ENCODE measurements around the gene FERMT1.

The FERMT1 gene, protein sequence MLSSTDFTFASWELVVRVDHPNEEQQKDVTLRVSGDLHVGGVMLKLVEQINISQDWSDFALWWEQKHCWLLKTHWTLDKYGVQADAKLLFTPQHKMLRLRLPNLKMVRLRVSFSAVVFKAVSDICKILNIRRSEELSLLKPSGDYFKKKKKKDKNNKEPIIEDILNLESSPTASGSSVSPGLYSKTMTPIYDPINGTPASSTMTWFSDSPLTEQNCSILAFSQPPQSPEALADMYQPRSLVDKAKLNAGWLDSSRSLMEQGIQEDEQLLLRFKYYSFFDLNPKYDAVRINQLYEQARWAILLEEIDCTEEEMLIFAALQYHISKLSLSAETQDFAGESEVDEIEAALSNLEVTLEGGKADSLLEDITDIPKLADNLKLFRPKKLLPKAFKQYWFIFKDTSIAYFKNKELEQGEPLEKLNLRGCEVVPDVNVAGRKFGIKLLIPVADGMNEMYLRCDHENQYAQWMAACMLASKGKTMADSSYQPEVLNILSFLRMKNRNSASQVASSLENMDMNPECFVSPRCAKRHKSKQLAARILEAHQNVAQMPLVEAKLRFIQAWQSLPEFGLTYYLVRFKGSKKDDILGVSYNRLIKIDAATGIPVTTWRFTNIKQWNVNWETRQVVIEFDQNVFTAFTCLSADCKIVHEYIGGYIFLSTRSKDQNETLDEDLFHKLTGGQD

DNA sequence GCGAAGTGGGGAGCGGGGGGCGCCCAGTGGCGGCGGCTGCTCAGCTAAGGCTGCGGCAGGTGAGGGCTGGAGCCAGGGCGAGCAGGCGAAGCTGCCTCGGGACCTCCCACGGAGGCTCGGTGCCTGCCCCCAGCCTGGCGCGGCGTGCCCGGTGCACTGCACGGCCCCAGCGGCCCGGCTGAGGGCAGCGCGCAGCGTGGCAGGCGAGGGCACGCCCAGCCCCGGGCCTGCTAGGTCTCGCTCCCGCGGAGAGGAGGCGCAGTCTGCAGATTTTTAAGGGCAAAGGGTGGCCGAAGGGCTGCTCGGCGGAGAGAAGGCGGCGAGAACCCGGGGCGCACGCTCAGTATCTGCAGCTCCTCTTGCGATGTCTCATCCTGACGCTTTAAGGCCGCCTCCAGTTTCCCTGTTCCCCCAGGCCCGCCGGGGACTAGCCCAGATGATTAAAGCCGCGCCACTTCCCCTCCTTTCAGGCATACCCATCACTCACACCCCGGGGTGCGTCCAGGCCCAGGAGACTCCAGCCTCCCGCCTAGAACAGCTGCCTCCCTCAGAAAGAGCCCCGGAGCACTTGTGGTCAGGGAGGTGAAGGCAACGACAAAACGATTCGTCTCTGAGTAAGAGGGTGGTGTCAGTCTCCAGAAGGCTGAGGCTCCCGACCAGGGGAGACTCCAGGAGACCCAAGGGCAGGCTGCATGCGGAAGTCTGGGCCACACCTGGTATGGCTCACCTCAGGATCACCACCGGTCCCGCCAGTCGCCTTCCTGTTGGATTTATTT is at the start of gene FERMT1:
Gene FERMT1, minus strand, starts transcription at position 158 of the 776 bp plus-strand sequence. CDS start 3,476 bp downstream, outside the sequence.
- Mint-ChIP-seq H3K27ac (no peak within 1 kb of the TSS), H3K4me3 (peak within 1 kb of the TSS; percentile 47), H3K9me3 (no peaks in the 10 kb centered on the region), H3K4me1 (peaks cover 11% of the 10 kb centered on the region), H3K36me3 (no peaks in the 10 kb centered on the region)
- DNase-seq (ENCODE audit: low spot score in 2 of 2) (no peak), ATAC-seq (peak; percentile 82)

DNA sequence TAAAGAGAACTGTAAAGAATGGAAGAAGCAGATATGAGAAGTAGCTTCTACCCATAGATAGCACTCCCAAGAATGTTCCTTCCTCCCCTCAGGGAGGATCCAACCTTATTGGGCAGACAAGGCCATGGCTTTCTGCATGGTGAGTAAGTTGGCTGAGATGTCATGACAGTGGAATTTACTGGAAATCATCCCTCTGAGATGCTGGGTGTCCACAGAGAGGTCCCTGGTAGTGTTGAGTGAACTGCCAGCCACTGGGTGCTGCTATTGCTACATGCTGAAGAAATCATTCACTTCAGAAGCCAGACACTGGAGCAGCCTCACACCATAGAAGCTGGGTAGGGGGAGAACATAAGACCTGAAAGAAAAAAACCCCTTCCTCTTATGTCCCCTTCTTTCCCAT is 46.4 kb upstream of the FERMT1 start:
- peaks cover 5% of the 10 kb centered on the region for H3K9me3 Mint-ChIP-seq
- no peaks in the 10 kb centered on the region for H3K36me3 Mint-ChIP-seq
- no peak overlapping the region for H3K4me3 Mint-ChIP-seq
- no peak for DNase-seq (ENCODE audit: low spot score in 2 of 2)
- no peak overlapping the region for H3K27ac Mint-ChIP-seq
- ATAC-seq: no peak
- H3K4me1 Mint-ChIP-seq: no peaks in the 10 kb centered on the region

DNA sequence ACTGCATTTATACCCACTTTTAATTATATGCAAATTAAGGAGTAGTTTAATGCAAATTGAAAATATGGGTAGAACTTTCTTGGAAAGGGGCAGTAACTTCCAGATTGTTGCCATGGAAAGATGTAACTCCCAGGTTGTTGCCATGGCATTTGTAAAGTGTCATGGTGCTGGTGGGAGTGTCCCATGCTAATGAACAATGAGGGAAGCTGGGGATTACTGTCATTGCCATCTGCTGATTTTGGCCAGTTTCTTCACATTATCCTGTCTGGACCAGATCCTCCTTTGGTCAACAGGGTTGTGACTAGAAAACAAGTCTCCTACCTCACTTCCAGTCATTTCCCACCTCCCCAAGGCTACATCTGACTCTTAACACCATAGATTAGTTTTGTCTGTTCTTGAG is 45.4 kb upstream of the FERMT1 start:
- H3K27ac Mint-ChIP-seq: no peak overlapping the region
- ATAC-seq: no peak
- H3K36me3 Mint-ChIP-seq: no peaks in the 10 kb centered on the region

DNA sequence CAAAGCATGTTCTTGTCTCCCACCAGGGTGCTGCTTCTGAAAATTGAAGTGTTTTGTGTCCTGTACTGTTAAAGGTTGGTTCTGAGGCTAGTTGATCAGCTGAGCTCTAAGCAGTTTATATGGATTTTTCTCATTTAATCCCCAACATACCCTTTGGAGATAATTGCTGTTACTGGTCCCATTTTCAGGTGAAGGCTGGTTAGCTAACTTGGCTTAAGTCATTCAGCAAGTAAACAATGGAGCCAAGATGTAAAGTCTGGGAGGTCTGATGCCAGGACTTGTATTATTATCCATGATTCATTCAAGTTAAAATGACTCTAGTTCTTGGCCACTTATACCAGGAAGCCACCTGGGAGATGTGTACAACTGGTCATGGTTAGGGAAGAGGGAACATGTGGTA is 42.5 kb upstream of the FERMT1 start:
- H3K9me3 Mint-ChIP-seq: peaks cover 3% of the 10 kb centered on the region
- H3K4me1 Mint-ChIP-seq: no peaks in the 10 kb centered on the region
- H3K36me3 Mint-ChIP-seq: no peaks in the 10 kb centered on the region
- no peak overlapping the region for H3K27ac Mint-ChIP-seq
- H3K4me3 Mint-ChIP-seq: no peak overlapping the region
- ATAC-seq: no peak
- no peak for DNase-seq (ENCODE audit: low spot score in 2 of 2)

More for the DNA sequence above, 45.4 kb upstream of the FERMT1 start:
- peaks cover 5% of the 10 kb centered on the region for H3K9me3 Mint-ChIP-seq
- no peaks in the 10 kb centered on the region for H3K4me1 Mint-ChIP-seq
- DNase-seq (ENCODE audit: low spot score in 2 of 2): no peak
- no peak overlapping the region for H3K4me3 Mint-ChIP-seq

DNA sequence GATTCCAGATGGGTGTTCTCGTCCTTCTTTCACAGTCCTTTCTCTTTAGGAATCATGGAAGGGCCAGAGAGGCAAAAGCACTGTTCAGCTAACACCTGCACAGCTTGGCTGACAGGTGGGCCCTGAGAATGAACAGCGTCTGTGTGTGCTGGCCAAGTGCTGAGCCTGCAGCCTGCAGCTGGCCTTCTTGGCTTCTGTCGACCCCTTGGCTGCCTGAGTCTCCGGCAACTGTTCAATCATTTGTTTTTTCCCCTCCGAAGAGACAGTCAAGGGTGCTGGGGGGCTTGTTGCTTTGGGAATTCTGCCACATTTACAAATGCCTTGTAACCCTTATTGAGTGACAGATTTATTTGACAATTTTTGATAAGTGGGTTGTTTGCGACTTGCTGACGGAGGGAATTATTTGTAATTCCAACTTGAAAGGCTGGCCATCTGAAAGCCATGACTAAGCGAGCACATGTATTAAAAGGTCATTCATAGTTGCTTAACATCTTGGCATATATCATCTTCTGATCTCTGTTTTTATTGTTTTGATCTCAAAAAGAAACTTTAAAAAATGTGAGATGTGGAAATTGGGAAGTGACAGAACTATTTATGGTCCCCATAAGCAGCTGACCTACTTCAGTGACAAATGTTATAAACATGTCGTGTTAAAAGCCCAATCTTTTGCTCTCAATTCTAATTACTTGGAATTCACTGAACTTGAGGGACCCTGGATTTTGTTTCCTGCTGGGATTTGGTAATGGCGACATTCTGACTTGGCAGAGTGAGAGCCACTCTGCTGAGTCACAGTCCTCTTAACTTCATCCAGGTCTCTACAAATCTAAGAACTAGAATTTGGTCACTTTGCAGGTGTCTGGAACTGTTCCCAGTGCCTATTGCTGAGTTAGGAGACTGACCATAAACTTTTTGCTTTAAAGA is 41.9 kb upstream of the FERMT1 start:
- Mint-ChIP-seq H3K36me3 (no peaks in the 10 kb centered on the region), H3K9me3 (peaks cover 3% of the 10 kb centered on the region), H3K4me3 (no peak overlapping the region), H3K27ac (no peak overlapping the region), H3K4me1 (no peaks in the 10 kb centered on the region)
- ATAC-seq: no peak
- no peak for DNase-seq (ENCODE audit: low spot score in 2 of 2)

DNA sequence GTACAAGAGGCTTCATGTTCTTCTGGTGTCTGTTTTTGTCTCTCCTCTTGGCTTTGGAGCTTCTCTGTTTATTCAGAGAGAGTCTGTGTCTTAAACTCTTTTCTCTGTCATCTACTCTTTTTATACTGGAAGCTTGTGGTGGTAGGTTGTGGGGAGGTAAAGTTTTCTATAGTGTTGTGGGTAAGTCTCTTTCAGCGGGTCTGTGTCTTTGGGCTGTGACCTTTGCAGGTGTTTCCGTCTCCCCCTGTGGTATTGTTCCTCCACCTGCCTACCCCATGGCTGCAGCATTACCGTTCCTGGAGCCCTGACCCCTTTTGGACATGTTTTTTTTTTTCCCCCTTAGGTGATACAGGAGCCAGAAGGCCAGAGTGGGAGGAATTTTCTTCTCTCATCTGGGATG is 37.9 kb upstream of the FERMT1 start:
- no peak overlapping the region for H3K4me3 Mint-ChIP-seq
- ATAC-seq (no peak), DNase-seq (ENCODE audit: low spot score in 2 of 2) (no peak)
- no peaks in the 10 kb centered on the region for H3K36me3 Mint-ChIP-seq
- peaks cover 6% of the 10 kb centered on the region for H3K9me3 Mint-ChIP-seq
- no peak overlapping the region for H3K27ac Mint-ChIP-seq
- H3K4me1 Mint-ChIP-seq: no peaks in the 10 kb centered on the region

DNA sequence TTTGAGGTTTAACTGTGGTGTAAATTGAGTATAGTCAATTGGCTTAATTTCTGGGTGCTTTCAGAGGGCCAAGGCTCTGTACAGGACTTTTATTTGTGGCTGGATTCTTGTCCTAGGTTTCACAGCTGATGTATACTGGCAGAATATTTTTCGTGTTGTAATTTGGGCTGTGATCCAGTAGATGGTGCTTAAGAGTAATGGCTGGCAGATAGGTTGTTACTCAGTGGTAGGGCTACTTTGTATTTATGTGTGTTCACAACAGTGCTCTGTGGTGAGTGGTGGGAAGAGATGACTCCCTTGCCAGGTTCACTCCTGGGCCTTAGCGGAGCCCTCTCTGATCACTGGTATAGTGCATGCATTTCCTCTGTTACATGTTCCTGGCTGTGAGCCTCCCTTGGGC is 34.5 kb upstream of the FERMT1 start:
- H3K36me3 Mint-ChIP-seq: no peaks in the 10 kb centered on the region
- no peak for DNase-seq (ENCODE audit: low spot score in 2 of 2)
- no peaks in the 10 kb centered on the region for H3K4me1 Mint-ChIP-seq
- no peak overlapping the region for H3K27ac Mint-ChIP-seq
- ATAC-seq: no peak
- H3K9me3 Mint-ChIP-seq: peaks cover 6% of the 10 kb centered on the region
- H3K4me3 Mint-ChIP-seq: no peak overlapping the region

DNA sequence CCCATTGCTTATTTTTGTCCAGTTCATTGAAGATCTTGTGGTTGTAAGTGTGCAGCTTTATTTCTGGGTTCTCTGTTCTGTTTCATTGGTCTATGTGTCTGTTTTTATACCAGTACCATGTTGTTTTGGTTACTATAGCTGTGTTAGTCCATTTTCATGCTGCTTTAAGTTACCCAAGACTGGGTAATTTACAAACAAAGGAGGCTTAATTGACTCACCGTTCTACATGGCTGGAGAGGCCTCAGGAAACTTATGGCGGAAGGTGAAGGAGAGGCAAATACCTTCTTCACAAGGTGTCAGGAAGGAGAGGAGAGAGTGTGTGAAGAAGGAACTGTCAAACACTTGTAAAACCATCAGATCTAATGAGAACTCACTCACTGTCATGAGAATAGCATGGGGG is 29.9 kb upstream of the FERMT1 start:
- ATAC-seq (no peak), DNase-seq (ENCODE audit: low spot score in 2 of 2) (no peak)
- no peaks in the 10 kb centered on the region for H3K4me1 Mint-ChIP-seq
- peaks cover 6% of the 10 kb centered on the region for H3K9me3 Mint-ChIP-seq
- no peak overlapping the region for H3K4me3 Mint-ChIP-seq
- no peaks in the 10 kb centered on the region for H3K36me3 Mint-ChIP-seq
- H3K27ac Mint-ChIP-seq: no peak overlapping the region

DNA sequence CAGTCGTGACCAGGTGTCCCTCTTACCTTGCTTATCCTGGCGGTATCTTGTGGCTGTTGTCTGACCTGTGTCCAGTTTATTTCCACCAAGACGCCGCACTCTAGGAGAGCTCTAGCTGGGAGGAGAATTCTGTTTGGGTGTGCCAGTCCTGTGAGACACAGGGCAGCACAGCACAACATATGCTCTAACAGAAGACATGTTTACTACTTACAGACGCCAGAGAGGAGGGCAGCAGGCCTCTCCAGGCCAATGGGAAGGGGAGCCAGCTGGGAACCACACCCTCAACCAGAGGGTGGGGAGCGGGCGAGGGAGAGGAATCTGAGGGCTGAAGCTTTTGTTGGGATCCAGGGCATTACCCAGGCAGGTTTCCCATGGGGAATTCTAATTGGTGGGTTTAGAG is 25.2 kb upstream of the FERMT1 start:
- H3K27ac Mint-ChIP-seq: no peak overlapping the region
- no peaks in the 10 kb centered on the region for H3K9me3 Mint-ChIP-seq
- H3K4me3 Mint-ChIP-seq: no peak overlapping the region
- no peak for ATAC-seq
- no peaks in the 10 kb centered on the region for H3K36me3 Mint-ChIP-seq
- no peak for DNase-seq (ENCODE audit: low spot score in 2 of 2)
- H3K4me1 Mint-ChIP-seq: no peaks in the 10 kb centered on the region

DNA sequence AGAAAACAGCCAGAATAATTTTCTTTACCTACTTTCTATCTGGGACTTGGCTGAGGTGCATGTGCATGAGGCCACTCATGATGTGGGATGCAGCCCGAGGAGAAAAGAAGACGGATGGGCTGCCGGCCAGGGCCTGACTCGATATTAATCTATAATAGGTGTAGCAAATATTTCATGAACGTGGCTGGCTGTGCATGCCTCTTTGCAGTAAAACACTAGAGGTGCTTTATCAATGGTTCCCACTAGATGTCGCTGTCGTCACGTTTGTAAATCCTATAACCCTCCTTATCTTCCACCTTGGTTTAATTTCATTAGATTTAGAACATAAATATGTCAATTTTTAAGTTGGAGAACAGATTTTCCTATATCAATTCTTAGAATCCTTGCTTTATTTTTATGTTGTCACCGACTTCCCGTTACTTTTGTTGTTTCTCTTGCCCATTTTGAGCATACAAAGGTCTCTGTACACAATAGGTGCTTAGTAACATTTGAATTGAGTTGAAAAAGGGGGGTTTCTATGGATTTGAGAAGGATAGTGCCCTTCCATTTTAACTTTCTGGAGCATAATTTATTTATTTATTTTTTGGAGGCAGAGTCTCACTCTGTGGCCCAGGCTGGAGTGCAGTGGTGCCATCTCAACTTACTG is 19.6 kb upstream of the FERMT1 start:
- Mint-ChIP-seq H3K4me3 (no peak overlapping the region), H3K4me1 (no peaks in the 10 kb centered on the region), H3K27ac (no peak overlapping the region), H3K36me3 (no peaks in the 10 kb centered on the region), H3K9me3 (no peaks in the 10 kb centered on the region)
- peak; percentile 48 for ATAC-seq
- peak; percentile 9 to 65 for DNase-seq (ENCODE audit: low spot score in 2 of 2)

DNA sequence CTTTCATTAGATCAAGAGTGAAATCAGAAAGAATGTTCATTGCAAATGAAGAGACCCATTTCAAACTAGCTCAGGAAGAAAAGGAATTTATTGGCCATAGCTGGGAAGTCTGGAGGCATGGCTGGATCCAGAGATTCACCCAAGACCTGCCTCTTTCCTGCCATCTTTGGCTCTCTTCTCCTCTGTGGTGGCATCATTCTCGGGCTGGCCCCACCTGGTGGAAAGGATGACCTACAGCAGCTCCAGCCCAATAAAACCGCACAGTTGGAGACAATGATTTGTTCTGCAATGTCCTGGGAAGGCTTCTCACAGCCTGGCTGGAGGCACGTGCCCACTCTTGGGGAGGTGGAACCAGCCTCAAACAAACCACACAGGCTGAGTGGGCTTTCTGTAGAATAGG is 18.1 kb upstream of the FERMT1 start:
- H3K4me3 Mint-ChIP-seq: no peak overlapping the region
- DNase-seq (ENCODE audit: low spot score in 2 of 2): no peak
- no peaks in the 10 kb centered on the region for H3K9me3 Mint-ChIP-seq
- H3K27ac Mint-ChIP-seq: no peak overlapping the region
- no peaks in the 10 kb centered on the region for H3K4me1 Mint-ChIP-seq
- ATAC-seq: peak; percentile 32
- H3K36me3 Mint-ChIP-seq: no peaks in the 10 kb centered on the region

DNA sequence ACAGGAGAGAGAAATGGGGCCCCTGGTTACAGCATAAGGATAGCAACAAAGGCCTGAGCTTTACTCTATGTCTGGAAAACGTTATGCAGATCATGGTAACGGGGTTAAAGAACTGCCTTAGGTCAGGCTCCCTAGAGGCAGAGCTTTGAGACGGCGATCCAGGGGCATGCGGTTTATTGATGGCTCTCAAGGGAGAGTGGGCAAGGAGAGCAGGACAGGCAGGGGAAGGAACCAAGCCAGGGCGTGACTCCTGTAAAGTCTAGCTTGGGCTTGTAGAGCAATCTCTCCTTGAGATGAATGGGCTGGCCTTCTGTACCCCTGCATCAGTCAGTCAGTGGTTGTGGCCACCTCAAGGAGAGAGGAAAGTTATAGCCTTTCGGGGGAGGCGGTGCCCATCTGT is 12.5 kb upstream of the FERMT1 start:
- H3K4me3 Mint-ChIP-seq: no peak overlapping the region
- ATAC-seq (no peak), DNase-seq (ENCODE audit: low spot score in 2 of 2) (no peak)
- H3K27ac Mint-ChIP-seq: no peak overlapping the region
- no peaks in the 10 kb centered on the region for H3K4me1 Mint-ChIP-seq
- no peaks in the 10 kb centered on the region for H3K36me3 Mint-ChIP-seq
- no peaks in the 10 kb centered on the region for H3K9me3 Mint-ChIP-seq

DNA sequence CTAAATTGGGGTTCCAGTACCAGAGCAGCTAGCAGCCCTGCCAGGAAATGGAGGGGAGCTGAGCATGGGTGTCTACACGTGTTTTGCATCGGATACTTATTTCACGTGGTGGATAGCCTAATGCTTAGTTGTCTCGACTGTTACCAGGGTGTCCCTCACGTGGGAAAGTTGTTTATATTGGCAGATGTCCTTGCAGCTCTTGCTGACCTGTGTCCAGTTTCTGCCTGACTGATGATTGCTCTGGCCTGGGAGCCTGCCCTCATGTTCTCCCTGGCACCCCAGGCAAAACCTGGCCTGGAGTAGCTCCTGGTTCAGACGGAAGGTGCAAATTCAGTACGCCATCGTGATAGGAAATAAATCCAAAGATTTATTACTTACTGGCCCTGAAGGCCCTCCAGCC is 11.8 kb upstream of the FERMT1 start:
- Mint-ChIP-seq H3K36me3 (no peaks in the 10 kb centered on the region), H3K27ac (no peak overlapping the region), H3K9me3 (no peaks in the 10 kb centered on the region), H3K4me3 (no peak overlapping the region), H3K4me1 (no peaks in the 10 kb centered on the region)
- DNase-seq (ENCODE audit: low spot score in 2 of 2) (no peak), ATAC-seq (no peak)

DNA sequence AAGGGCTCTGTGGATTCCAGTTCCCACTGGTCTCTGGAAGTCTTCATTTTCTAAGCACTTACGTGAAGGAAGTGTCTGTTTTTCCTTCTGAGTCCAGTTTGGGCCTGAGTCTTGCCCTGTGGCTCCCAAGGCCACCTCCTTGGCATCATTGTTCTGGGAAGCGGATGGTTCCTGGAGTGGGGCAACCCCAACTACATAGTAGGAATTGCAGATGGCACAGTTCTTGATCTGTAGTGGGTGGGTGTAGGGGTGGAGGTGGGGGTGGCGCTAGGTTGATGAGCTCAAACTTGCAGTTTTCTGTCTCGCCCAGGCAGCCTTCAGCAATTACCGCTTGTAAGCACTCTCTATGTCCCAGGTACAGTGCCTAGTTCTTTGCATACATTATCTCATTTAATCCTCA is 7.2 kb upstream of the FERMT1 start:
- H3K4me3 Mint-ChIP-seq: no peak overlapping the region
- no peak for ATAC-seq
- no peaks in the 10 kb centered on the region for H3K36me3 Mint-ChIP-seq
- DNase-seq (ENCODE audit: low spot score in 2 of 2): no peak
- no peaks in the 10 kb centered on the region for H3K9me3 Mint-ChIP-seq
- no peak overlapping the region for H3K27ac Mint-ChIP-seq
- no peaks in the 10 kb centered on the region for H3K4me1 Mint-ChIP-seq
